ENCODE results near the gene OSR1. TPM values are rescaled to one million over a fixed set of nuclear protein-coding genes. Genes with fewer than 3 reads are reported as not detected.

The OSR1 gene
- total and polyA plus RNA-seq, 9 of the 15 experiments (the other 6 are each of a cell fraction or from before 2014, with no cell fraction given) = not detected

DNA sequence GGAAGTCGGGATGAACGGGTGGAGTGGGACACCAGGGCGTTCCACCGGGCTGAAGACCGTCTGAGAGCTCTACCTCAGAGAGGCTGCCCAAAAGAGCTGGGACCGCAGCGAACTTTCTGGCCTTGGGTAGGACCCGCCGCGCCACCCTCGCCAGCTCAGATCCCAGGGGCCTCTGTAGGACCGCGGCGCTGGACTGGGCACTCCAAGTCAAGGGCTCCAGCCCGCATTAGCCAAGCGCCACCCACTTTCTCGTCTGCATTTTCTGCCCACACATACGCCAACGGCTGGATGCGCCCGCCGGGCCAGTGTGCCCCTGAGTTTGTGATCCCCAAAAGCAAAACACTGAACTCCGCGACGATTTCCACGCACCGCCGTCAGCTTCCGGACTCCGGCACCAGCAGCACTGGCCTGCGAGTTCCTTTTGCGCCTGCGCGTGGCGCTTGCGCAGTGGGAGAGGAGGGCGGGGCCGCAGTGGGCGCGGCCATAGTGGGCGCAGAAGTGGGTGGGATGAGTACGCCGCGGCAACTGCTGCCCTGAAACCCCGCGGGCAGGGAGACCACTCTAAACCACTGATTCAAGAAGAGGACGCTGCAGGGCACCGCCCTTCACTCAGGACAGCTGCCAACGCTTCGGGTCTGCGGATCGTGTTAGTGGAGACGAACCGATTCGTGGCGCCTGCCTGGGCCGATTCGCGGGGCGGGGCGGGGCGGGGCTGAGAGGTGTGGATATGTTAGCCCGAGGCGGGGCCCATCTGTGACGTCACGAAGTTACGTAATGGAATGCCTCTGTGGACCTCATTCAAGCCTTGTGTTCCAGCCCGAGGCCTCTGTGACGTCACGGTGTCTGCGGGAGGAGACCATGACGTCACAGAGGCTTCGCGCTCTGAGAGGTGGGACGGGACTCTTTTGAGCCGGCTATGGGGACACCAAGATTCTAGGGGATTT, 10.5 kb downstream of the OSR1 start (continued):
- TF ChIP-seq, protein P1, sequence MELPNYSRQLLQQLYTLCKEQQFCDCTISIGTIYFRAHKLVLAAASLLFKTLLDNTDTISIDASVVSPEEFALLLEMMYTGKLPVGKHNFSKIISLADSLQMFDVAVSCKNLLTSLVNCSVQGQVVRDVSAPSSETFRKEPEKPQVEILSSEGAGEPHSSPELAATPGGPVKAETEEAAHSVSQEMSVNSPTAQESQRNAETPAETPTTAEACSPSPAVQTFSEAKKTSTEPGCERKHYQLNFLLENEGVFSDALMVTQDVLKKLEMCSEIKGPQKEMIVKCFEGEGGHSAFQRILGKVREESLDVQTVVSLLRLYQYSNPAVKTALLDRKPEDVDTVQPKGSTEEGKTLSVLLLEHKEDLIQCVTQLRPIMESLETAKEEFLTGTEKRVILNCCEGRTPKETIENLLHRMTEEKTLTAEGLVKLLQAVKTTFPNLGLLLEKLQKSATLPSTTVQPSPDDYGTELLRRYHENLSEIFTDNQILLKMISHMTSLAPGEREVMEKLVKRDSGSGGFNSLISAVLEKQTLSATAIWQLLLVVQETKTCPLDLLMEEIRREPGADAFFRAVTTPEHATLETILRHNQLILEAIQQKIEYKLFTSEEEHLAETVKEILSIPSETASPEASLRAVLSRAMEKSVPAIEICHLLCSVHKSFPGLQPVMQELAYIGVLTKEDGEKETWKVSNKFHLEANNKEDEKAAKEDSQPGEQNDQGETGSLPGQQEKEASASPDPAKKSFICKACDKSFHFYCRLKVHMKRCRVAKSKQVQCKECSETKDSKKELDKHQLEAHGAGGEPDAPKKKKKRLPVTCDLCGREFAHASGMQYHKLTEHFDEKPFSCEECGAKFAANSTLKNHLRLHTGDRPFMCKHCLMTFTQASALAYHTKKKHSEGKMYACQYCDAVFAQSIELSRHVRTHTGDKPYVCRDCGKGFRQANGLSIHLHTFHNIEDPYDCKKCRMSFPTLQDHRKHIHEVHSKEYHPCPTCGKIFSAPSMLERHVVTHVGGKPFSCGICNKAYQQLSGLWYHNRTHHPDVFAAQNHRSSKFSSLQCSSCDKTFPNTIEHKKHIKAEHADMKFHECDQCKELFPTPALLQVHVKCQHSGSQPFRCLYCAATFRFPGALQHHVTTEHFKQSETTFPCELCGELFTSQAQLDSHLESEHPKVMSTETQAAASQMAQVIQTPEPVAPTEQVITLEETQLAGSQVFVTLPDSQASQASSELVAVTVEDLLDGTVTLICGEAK (IDR thresholded peaks at IDR 0.05) = 0 out of 2 replicates have a peak, but pooled peaks have one; percentile 20
- TF ChIP-seq, protein P1 (CRISPR knock-in tag; IDR thresholded peaks at IDR 0.05) = no peak
- TF ChIP-seq, protein P2, sequence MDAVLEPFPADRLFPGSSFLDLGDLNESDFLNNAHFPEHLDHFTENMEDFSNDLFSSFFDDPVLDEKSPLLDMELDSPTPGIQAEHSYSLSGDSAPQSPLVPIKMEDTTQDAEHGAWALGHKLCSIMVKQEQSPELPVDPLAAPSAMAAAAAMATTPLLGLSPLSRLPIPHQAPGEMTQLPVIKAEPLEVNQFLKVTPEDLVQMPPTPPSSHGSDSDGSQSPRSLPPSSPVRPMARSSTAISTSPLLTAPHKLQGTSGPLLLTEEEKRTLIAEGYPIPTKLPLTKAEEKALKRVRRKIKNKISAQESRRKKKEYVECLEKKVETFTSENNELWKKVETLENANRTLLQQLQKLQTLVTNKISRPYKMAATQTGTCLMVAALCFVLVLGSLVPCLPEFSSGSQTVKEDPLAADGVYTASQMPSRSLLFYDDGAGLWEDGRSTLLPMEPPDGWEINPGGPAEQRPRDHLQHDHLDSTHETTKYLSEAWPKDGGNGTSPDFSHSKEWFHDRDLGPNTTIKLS (IDR thresholded peaks at IDR 0.05; ENCODE audit: borderline replicate concordance, low read depth) = peak; percentile 19; the same call in 1 of the 2 replicates
- peak in 1 of 2 experiments; percentile 16 for TF ChIP-seq E2F6 (IDR thresholded peaks at IDR 0.05; ENCODE audit: borderline replicate concordance in 1 of 2, extremely low read depth in 1 of 2, insufficient read depth in 1 of 2, insufficient read length in 1 of 2, low read depth in 1 of 2, low read length in 1 of 2, poor library complexity in 1 of 2, severe bottlenecking in 1 of 2)
- TF ChIP-seq HMGN3 (IDR thresholded peaks at IDR 0.05; ENCODE audit: borderline replicate concordance, extremely low read depth, insufficient read length, low read depth, low read length) = no peak
- TF ChIP-seq RBM25 (IDR thresholded peaks at IDR 0.05; ENCODE audit: low read depth, low read length, severe bottlenecking) = no peak
- TF ChIP-seq RFX1 (IDR thresholded peaks at IDR 0.05) = no peak
- TF ChIP-seq ZBTB7A (IDR thresholded peaks at IDR 0.05; ENCODE audit: borderline replicate concordance, control insufficient read depth, low read depth, low read length) = no peak; the same call in 1 of the 2 replicates
- no peak for TF ChIP-seq NR3C1 (CRISPR knock-in tag; IDR thresholded peaks at IDR 0.05)
- TF ChIP-seq CTCFL (IDR thresholded peaks at IDR 0.05; ENCODE audit: borderline replicate concordance, insufficient read depth, low read depth, low read length, poor library complexity, severe bottlenecking) = no peak
